ENCODE results near the gene SMS.

SMS gene

DNA sequence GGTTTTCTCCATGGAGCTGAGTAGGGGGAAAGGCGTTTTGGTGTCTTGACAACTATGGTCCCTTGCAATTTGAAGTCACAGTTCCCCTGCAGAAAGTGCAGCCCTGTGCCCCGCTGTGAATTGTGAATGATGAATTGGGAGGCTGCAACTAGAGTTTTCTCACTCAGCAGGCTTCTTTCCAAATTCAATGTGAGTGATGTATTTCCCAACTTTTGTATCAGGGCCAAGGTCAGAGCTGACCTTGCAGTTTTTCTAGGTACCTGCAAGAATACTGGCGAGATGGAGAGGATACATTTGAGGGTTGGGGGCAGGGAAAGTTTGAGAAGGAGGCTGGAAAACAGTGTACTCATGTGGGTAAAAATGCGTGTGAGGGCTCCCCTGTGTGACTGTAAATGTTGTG, 103.4 kb downstream of the SMS start:
- no peak for DNase-seq
